Endothelial cell of umbilical vein (primary cell): Measurements from ENCODE around the gene SLC6A18. TPM values are rescaled to one million over a fixed set of nuclear protein-coding genes. Genes with fewer than 3 reads are reported as not detected.

Source experiments
- BruUV-seq: library from RNA; stranded (reverse); fragments of 400-500 nt; replicated peaks from 2 replicates; lab custom pipeline; 2021; lab: Mats Ljungman, UMichigan
- CTCF ChIA-PET: fragments of 300-600, 350-600 bp; sonication (Branson Sonifier 250); formaldehyde crosslinking; loops from one replicate; lab custom pipeline; 2021; ENCODE audit warnings: antibody characterized with exemption, inconsistent platforms; lab: Charles Lee
- POLR2A ChIA-PET: fragments of 300-600, 350-600 bp; sonication (Branson Sonifier 250); formaldehyde crosslinking; loops from one replicate; lab custom pipeline; 2021; ENCODE audit warnings: antibody characterized with exemption, inconsistent platforms; lab: Charles Lee
- DNase-seq: peaks from one replicate; pipeline ENCODE4 v3.0.0-alpha.2; 2011; ENCODE audit warnings: low read depth, low spot score
- FAIRE-seq: peaks from 2 replicates; lab custom pipeline; 2011; peaks lifted over from hg19 to GRCh38; lab: Jason Lieb, UNC
- H2AFZ ChIP-seq: 2 replicates; pipeline ENCODE4 v1.6.0; 2012; ENCODE audit warnings: low read depth, low read length, control low read depth, inconsistent platforms
- H3K27ac ChIP-seq: 2 replicates; pipeline ENCODE4 v1.5.1; 2011; ENCODE audit warnings: low read depth, mild to moderate bottlenecking, control low read depth, low read length, moderate library complexity; ENCODE audit not compliant: insufficient read depth
- H3K27me3 ChIP-seq, 2 experiments: 2 replicates each; pipeline versions ENCODE4 v1.6.0 to v1.6.1; 2011; ENCODE audit warnings: low read length in 2 of 2, mixed read lengths in 1 of 2; ENCODE audit not compliant: control insufficient read depth in 2 of 2, insufficient read depth in 2 of 2
- H3K36me3 ChIP-seq, 2 experiments: 2 replicates in 1 of 2; 3 replicates in 1 of 2; pipeline ENCODE4 v1.5.1; 2011; ENCODE audit warnings: low read length in 2 of 2, mild to moderate bottlenecking in 1 of 2, moderate library complexity in 1 of 2; ENCODE audit not compliant: control insufficient read depth in 2 of 2, insufficient read depth in 2 of 2; ENCODE audit errors: extremely low read depth in 1 of 2
- H3K4me1 ChIP-seq: 3 replicates; pipeline ENCODE4 v1.5.1; 2011; ENCODE audit warnings: mild to moderate bottlenecking, low read length; ENCODE audit not compliant: control insufficient read depth, insufficient read depth; ENCODE audit errors: extremely low read depth
- H3K4me2 ChIP-seq: 2 replicates; pipeline ENCODE4 v1.6.1; 2011; ENCODE audit warnings: low read length, control low read depth, mixed read lengths; ENCODE audit not compliant: insufficient read depth
- H3K4me3 ChIP-seq, 3 experiments: fragments of 200-600 bp in 1 of 3; sonication (generic), shearing (Covaris generic) in 1 of 3; replicated peaks in 1 of 3; 2 replicates each; pipeline ENCODE4 v1.5.1; 2011 to 2016; ENCODE audit warnings: control low read depth in 3 of 3, low read length in 3 of 3, mild to moderate bottlenecking in 2 of 3, inconsistent platforms in 1 of 3, low read depth in 1 of 3, moderate library complexity in 1 of 3; ENCODE audit not compliant: insufficient read depth in 1 of 3
- H3K79me2 ChIP-seq: 2 replicates; pipeline ENCODE4 v1.6.0; 2012; ENCODE audit warnings: low read length, inconsistent platforms; ENCODE audit not compliant: control insufficient read depth, insufficient read depth
- H3K9ac ChIP-seq: replicated peaks from 2 replicates; pipeline ENCODE3; 2011; ENCODE audit warnings: low read length, control low read depth; ENCODE audit not compliant: insufficient read depth; ENCODE audit errors: extremely low read depth
- H3K9me1 ChIP-seq: replicated peaks from 3 replicates; pipeline ENCODE4 v1.6.0; 2011; ENCODE audit warnings: mild to moderate bottlenecking, low read length; ENCODE audit not compliant: control insufficient read depth, insufficient read depth; ENCODE audit errors: extremely low read depth
- H3K9me3 ChIP-seq: replicated peaks from 2 replicates; pipeline ENCODE4 v1.5.1; 2012; ENCODE audit warnings: low read length, inconsistent platforms; ENCODE audit not compliant: control insufficient read depth, insufficient read depth
- H4K20me1 ChIP-seq: replicated peaks from 2 replicates; pipeline ENCODE3; 2011; ENCODE audit warnings: mild to moderate bottlenecking, low read length; ENCODE audit not compliant: control insufficient read depth, insufficient read depth; ENCODE audit errors: extremely low read depth
- EZH2 ChIP-seq: IDR thresholded peaks from 2 replicates; pipeline ENCODE4 v1.6.1; 2012; ENCODE audit warnings: borderline replicate concordance, low read depth, mild to moderate bottlenecking, moderate library complexity, low read length, inconsistent platforms; ENCODE audit not compliant: severe bottlenecking
- FOS ChIP-seq: IDR thresholded peaks from 2 replicates; pipeline ENCODE4 v1.6.1; 2011; ENCODE audit warnings: mild to moderate bottlenecking, low read length, moderate library complexity, borderline replicate concordance; ENCODE audit not compliant: insufficient read depth
- GATA2 ChIP-seq: IDR thresholded peaks from 2 replicates; pipeline ENCODE4 v1.7.0; 2011; ENCODE audit warnings: low read depth, mild to moderate bottlenecking, moderate library complexity, mixed read lengths, low read length; ENCODE audit not compliant: insufficient read length, insufficient read depth
- JUN ChIP-seq: IDR thresholded peaks from 2 replicates; pipeline ENCODE4 v1.6.1; 2011; ENCODE audit warnings: borderline replicate concordance, low read depth; ENCODE audit not compliant: insufficient read length, insufficient read depth
- MYC ChIP-seq: IDR thresholded peaks from one replicate; pipeline ENCODE4 v1.6.1; 2011; ENCODE audit warnings: mild to moderate bottlenecking, low read depth, low read length
- POLR2A ChIP-seq: IDR thresholded peaks from 2 replicates; pipeline ENCODE4 v1.6.1; 2012; ENCODE audit warnings: low read depth, mild to moderate bottlenecking, control low read depth, low read length
- POLR2AphosphoS5 ChIP-seq: IDR thresholded peaks from 2 replicates; pipeline ENCODE4 v1.6.1; 2012; ENCODE audit warnings: low read depth, mild to moderate bottlenecking, control low read depth, low read length, moderate library complexity; ENCODE audit not compliant: insufficient read depth
- dilution Hi-C: fragments of 300-500 bp; cut with MboI; formaldehyde crosslinking; loops from one replicate; pipeline ENCODE4 v1.15.0; 2019; ENCODE audit warnings: low sequenced_read_pairs; ENCODE audit not compliant: extremely low pct_ligation_motif_present
- intact Hi-C: fragments of 100-400 bp; cut with micrococcal nuclease; formaldehyde crosslinking; loops from one replicate; pipeline ENCODE4 v1.10.0; 2022
- polyA plus RNA-seq, 4 experiments: library from polyadenylated mRNA; depleted of rRNA in 3 of 4; stranded (reverse) in 3 of 4; unstranded in 1 of 4; fragments of >200 nt; gene quantifications; 2 replicates each; pipeline versions ENCODE4 v1.2.1 to v1.2.3, GENCODE V29; 2011 to 2012; ENCODE audit warnings: missing spikeins in 1 of 4
- total RNA-seq: library from RNA; stranded (reverse); gene quantifications from 2 replicates; pipeline ENCODE4 v1.2.3, GENCODE V29; 2021
- TF ChIP-seq, protein P1 (sequence below), 2 donors: IDR thresholded peaks; 1 replicate in 1 of 2; 2 replicates in 1 of 2; pipeline ENCODE4 v1.5.1; 2011; ENCODE audit warnings: low read length in 2 of 2, mild to moderate bottlenecking in 2 of 2, moderate library complexity in 2 of 2, control low read depth in 1 of 2, inconsistent platforms in 1 of 2, low read depth in 1 of 2; ENCODE audit not compliant: insufficient read depth in 1 of 2; ENCODE audit errors: extremely low read depth in 1 of 2
- TF ChIP-seq, protein P2 (sequence below): IDR thresholded peaks from 2 replicates; pipeline ENCODE4 v1.6.1; 2011; ENCODE audit not compliant: insufficient read depth, insufficient read length

SLC6A18 gene
- total and polyA plus RNA-seq, 2 donors (not counting 3 experiments of a cell fraction or from before 2014, with no cell fraction given): not detected

DNA sequence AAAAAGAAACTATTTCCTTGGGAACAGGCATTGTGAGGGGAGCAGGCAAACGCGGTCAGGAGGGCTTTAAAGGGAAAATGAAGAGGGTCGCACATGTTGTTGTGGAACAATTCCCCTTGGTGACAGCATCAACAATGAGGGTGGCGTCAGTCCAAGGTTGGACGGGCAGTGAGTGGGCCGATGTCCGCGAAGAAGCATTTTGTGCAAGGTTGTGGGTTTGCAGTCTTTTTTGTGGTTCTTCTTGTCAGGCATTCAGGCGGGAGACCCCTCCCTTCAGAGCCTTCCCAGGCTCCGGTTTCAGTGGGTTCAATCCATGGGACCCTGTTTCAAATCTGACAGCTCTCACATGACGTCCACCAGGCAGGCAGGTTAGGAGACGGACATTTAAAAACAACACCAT, 34.9 kb upstream of the SLC6A18 start:
- no peak overlapping the region for H3K4me2 ChIP-seq
- no peaks in the 10 kb centered on the region for H3K79me2 ChIP-seq
- FAIRE-seq (no peak), DNase-seq (no peak)
- H4K20me1 ChIP-seq: no peaks in the 10 kb centered on the region
- intact Hi-C loops: no loop called here
- dilution Hi-C loops: no loop called here
- BruUV-seq: no TSS peak
- H2AFZ ChIP-seq: no peak overlapping the region
- ChIA-PET POLR2A (no interaction called here), CTCF (no interaction called here)
- no peak overlapping the region for H3K4me3 ChIP-seq
- H3K9ac ChIP-seq: no peak overlapping the region
- TF ChIP-seq, protein P1, sequence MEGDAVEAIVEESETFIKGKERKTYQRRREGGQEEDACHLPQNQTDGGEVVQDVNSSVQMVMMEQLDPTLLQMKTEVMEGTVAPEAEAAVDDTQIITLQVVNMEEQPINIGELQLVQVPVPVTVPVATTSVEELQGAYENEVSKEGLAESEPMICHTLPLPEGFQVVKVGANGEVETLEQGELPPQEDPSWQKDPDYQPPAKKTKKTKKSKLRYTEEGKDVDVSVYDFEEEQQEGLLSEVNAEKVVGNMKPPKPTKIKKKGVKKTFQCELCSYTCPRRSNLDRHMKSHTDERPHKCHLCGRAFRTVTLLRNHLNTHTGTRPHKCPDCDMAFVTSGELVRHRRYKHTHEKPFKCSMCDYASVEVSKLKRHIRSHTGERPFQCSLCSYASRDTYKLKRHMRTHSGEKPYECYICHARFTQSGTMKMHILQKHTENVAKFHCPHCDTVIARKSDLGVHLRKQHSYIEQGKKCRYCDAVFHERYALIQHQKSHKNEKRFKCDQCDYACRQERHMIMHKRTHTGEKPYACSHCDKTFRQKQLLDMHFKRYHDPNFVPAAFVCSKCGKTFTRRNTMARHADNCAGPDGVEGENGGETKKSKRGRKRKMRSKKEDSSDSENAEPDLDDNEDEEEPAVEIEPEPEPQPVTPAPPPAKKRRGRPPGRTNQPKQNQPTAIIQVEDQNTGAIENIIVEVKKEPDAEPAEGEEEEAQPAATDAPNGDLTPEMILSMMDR (IDR thresholded peaks at IDR 0.05; ENCODE audit: extremely low read depth in 1 of 2, insufficient read depth in 1 of 2, low read depth in 1 of 2, low read length in 2 of 2): no peak
- TF ChIP-seq, protein P2, sequence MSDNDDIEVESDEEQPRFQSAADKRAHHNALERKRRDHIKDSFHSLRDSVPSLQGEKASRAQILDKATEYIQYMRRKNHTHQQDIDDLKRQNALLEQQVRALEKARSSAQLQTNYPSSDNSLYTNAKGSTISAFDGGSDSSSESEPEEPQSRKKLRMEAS: no peak
- no peak for TF ChIP-seq JUN
- no peak for TF ChIP-seq GATA2
- no peak for TF ChIP-seq POLR2A
- TF ChIP-seq POLR2AphosphoS5: no peak
- TF ChIP-seq FOS: no peak
- TF ChIP-seq MYC: no peak
- TF ChIP-seq EZH2: no peak
- H3K9me3 ChIP-seq: no peaks in the 10 kb centered on the region
- no peaks in the 10 kb centered on the region for H3K27me3 ChIP-seq
- H3K27ac ChIP-seq: no peak overlapping the region
- H3K4me1 ChIP-seq: no peaks in the 10 kb centered on the region
- H3K9me1 ChIP-seq: no peaks in the 10 kb centered on the region
- H3K36me3 ChIP-seq: no peaks in the 10 kb centered on the region
